Measurements from ENCODE around the gene TMEM72.

TMEM72 gene

DNA sequence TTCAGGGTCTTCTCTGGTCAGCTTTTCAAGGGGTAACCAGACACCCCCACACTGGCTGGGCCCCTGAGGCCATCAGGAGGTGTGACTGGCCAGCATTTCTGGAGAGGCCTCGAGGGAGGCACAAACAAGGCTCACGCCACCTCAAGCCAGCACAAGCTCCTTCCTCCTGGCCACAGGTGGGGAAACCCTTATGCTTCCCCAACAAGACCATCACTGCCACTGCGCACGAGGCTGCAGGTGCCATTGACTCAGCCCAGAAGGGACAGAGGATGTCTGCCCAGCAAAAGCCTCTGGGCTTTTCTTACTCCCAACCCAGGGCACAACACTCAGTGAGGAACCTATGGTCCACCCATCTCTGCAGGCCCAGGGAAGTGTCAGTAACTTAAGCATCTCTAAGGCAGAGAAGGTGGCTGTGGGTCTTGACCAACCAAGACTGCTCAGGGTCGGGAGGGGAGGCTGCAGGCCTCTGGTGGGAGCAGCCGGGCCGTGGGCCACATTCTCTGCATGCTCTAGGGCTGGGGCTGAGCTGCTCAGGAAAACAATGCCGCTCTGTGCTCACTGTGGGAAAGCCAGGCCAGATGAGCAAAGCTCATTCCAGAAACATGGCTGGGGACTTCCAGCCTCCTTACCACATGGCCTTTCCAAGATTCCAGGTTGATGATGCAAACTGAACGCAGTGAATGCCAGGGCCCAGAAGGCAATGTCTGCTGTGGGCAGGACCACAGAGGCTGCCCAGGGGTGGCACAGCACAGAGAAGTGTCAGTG, 24.2 kb downstream of the TMEM72 start:
- DNase-seq = no peak

GRCh38 chr10:44935966-44936295, 24.8 kb downstream of the TMEM72 start:
- DNase-seq = no peak

- no peak for DNase-seq
Measured at GRCh38 chr10:44936314-44936975, 25.3 kb downstream of the TMEM72 start.

DNA sequence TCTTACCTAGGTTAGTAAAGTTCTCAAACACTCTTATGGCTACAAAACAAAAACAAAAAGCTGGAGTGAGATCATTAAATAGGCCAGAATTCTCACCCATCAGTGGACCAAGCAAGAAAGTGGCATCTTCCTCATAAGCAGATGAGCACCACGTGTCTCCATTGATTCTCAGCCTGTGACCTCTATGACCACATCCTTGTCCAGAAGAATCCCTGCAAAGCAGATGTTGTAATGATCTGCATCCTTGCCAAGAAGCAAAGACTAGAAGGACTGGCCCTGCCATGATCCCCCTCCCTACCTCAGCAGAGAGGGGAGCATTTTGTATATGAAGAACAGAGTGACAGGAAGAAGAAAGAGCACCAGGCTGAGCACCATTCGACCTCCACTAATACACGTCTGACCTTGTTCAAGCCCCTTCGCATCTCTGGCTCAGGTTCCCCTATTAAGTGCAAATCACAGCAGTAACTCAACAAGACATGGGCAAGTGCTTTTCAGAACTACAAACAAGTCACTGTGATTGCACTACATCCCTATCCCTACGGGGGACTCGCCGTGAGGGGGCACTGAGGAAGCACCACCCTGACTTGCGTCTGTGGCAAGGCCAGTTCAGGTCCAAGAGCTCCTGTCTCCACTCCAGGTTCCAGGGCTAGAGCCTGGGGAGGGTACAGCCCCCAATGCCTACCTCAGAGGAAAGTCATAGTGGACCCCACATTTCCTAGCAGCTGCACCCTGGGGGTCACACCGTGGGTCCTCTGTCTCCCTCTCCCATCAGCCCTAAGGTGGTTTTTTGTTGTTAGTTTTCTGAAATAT, 26.3 kb downstream of the TMEM72 start:
- no peak for DNase-seq

GRCh38 chr10:44938956-44939355, 27.8 kb downstream of the TMEM72 start:
- no peak for DNase-seq

GRCh38 chr10:44939691-44940401, 28.7 kb downstream of the TMEM72 start:
- DNase-seq = no peak

DNA sequence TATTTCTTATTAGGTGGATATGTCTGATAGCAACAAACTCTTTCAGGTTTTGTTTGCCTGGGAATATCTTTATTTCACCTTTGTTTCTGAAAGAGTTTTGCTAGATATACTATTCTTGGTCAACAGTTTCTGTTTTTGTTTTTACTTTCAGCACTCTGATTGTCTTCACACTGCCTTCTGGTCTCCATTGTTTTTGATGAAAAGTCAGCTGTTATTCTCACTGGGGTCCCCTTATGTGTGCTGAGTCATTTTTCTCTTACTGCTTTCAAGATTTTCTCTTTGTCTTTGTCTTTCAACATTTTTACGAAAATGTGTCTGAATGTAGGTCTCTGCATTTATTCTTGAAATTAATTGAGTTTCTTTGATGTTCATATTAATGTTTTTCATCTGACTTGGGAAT, 33.2 kb downstream of the TMEM72 start:
- no peak for DNase-seq

DNA sequence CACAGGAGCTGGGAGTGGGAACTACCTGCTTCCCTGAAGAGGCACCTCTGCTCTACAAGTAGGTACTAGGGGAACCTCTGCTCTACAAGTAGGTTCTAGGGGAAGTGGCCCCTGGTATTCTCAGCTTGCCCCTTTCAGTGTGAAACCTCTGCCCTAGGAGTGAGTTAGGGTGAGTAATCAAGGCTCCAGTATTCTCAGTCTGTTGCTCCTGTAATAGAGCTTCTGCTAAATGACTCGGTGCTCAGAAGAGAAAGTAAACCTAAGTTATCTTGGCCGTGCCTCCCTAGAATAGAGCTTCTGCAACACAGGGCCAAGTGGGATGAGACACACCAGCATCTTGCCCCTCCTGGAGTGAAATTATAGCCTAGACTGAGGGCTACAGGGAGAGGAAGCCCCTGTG, 35.1 kb downstream of the TMEM72 start:
- no peak for DNase-seq

DNA sequence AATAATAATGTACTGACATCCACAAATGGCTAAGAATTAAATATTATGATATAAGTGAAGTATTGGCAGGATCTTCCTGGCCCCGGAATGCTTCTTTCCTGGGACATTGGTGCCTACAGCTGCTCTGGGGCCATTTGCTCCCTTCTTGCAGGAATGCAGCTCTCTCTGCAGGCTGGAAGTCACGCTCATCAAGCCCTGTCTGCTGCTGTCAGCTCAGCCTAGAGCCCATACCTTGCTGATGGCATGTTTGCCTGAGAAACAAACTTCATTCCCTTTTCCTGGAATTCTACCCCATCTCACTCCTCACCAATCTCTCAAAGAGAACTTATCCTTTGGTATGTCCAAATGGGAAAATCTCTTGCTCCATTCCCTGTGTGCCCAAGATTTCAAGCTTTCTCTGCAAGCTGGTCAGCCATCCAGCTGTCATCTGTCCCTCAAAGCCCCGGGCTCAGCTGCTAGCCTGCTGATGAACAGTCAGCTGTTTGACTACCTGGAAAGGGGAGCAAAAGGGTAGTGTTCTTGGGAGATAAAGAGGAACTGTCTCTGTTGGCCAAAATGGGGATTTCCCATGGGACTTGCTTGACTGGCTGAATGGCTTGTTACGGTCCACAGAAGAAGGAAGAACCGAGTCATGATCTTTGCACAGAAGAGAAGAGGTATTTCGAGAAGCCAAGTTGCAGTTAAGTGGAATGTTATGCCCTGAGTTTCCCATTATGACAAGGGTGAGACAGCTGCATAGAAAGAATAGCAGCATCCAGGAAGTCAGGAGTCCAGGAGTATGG, 36.4 kb downstream of the TMEM72 start:
- DNase-seq = no peak

GRCh38 chr10:44948642-44949041, 37.5 kb downstream of the TMEM72 start:
- no peak for DNase-seq

DNA sequence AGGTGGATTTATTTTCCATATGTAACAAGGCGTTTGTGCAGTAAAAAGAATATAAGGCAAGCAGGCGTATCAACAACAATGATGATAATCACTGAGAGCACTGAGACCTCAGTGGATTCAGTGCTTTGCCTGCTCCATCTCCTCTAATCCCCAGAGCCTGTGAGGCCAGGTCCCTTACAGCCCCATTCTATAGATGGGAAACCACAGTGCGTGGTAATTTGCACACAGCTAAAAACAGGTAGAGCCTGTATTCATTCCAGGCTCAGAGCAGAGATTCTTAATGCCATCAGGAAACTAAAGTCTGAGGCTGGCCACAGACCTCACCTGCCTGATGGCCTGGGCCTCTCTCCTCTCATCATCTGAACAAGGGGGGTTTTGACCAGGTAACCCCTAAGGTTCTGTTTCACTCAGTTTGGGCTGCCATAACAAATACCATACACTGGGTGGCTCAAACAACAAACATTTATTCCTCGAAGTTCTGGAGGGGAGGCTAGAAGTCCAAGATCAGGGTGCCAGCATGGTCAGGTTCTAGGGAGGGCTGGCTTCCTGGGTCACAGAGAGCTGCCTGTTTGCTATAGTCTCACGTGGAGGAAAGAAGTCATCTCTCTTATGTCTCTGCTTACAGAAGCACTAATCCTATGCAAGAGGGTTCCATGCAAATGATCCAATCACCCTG, 38.1 kb downstream of the TMEM72 start:
- DNase-seq = no peak

- no peak for DNase-seq
Measured at GRCh38 chr10:44949915-44950314, 38.8 kb downstream of the TMEM72 start.

DNA sequence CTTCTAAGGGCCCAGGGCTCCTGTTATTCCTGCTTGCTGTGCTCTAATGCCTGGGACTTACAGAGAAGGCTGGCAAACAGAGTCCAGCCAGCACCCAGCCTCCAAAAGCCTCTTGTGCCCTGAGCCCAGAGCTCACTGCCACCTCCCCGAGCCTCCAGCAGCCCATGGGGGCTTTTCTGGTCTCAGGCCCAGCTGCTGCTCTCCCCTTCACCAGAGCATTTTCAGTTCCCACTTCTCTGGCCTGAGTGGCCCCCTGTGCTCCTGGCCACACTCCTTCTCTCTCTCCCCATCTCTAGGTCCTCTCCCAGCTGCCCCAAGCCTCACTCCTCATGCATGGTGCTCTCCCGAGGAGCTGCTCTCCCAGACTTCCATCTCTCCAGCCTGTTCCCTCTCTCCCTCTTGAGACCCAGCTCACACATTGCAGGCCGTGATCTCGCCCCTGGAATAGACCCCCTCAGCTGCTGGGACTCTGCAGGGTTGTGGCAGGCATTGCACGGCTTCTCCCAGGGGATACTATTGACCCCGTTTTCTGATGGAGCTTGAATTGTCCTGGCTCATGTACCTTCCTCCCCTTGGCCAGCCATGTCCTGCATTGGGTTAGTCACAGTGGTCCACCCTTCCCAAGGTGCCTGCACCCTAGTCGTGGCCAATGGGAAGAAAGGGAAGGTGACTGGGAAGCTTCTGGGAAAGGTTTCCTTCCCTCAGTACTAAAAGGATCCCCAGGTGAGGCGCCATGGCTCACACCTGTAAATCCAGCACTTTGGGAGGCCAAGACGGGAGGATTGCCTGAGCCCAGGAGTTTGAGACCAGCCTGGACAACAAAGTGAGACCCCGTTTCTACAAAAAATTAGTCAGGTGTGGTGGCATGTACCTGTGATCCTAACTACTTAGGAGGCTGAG, 39.4 kb downstream of the TMEM72 start:
- DNase-seq = no peak

- no peak for DNase-seq
Measured at GRCh38 chr10:44951576-44952226, 40.6 kb downstream of the TMEM72 start.

GRCh38 chr10:44952779-44953231, 41.7 kb downstream of the TMEM72 start:
- DNase-seq = no peak

DNA sequence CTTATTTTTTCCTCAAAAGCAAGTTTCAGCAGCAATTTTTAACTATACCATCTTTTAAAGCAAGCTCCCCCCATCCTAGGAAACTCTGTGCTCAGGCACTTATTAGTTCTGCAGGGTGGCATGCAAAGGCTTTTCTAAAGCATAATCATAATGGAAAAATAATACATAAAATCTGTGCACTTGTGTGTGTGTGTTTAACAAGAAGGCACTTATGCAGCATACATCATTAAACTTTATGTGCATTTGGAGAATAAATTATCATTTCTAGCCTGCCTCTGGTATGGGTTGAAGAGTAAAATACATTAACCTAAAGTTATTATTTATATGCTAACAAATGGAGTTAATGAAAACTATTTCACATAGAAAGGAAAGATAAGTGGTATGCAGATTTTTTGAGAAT, 42.9 kb downstream of the TMEM72 start:
- no peak for DNase-seq

DNA sequence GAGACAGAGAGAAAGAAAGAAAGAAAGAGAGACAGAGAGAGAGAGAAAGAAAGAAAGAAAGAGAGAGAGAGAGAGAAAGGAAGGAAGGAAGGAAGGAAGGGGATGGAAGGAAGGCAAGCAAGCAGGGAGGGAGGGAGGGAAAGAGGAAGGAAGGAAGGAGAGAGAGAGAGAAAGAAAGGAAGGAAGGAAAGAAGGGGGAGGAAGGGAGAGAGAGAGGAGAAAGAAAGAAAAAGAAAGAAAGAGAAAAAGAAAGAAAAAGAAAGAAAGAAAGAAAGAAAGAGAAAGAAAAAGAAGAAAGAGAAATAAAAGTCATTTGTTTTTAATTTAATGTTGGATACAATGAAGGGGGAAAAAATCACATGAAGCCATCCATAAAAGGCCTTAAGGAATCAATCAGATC, 43.8 kb downstream of the TMEM72 start:
- no peak for DNase-seq

DNA sequence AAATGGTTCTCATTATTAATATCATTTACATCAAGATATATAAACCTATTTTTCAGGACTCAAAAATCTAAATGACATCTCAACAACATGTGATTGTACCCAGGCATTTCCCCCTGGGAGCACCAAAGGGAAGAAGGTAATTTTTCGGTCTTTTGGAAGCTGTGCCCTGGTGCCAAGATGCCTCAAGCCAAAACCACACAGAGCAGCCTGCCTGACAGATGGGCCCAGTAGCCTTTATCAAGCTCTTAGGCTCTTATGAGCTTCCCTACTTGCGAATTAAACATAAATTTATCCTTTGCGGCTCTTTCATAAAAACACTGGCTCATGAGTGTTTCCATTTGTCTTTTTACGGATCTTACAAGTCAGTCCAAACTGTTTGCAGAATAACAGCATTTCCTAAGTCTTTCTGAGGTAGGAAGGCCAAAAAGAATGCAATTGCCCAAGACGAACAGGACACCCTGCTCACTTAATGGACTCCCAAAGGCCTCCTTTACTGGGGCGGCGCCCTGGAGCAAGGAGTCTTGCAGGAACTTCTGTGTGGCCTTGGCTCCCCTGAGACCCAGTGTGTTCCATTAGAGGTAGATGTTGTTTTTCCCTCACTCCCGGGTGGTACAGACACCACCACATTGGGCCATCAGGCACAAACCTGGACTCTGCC, 44.4 kb downstream of the TMEM72 start:
- DNase-seq = no peak

GRCh38 chr10:44956226-44956625, 45.1 kb downstream of the TMEM72 start:
- no peak for DNase-seq
